ENCODE data around the gene KRTAP6-2.

KRTAP6-2 gene, protein sequence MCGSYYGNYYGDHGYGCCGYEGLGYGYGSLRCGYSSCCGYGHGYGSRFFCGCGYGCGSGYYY

DNA sequence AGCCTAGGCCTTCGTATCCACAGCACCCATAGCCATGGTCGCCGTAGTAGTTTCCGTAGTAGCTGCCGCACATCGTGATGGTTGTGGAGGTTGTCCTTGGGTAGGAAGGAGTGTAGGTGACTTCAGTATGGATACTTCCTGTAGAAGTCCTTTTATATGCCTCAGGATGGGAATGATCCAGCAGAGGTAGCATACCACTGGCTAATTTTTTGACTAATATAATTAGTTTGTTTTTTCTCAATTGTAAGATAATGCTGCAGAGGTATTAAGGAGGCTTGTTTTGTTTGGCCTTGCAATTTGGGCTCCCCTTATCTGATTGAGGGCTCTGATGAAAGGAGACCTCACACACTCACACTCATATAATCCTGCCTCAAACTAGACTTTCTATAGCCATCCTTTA lies at the start of gene KRTAP6-2:
Gene KRTAP6-2 (minus strand): TSS at position 101 of the 400 bp plus-strand sequence. CDS start 28 bp downstream, at position 73.
- DNase-seq: no peak

DNA sequence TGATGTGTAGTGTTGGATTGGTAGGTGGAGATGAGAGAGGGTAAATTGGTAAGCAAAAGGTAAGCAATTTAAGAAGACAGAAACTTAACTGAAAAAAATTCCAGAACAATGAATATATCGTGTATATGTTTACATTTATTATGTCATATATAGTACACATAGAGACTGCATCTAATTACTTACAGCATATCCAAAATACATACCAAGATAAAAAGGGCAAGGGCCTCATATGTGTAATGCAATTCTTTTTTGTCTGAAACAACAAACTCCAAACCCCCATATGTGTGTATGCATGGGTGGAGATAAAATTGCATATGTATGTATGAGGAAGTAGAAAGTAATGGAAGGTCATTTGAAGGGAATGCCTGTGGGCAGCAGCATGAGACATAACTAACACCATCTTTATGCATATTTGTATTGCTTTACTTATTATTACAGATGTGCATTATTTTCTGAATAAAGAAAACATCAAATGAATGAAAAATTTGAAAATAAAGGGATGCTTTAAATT lies 48.3 kb upstream of the KRTAP6-2 start:
- no peak for DNase-seq

DNA sequence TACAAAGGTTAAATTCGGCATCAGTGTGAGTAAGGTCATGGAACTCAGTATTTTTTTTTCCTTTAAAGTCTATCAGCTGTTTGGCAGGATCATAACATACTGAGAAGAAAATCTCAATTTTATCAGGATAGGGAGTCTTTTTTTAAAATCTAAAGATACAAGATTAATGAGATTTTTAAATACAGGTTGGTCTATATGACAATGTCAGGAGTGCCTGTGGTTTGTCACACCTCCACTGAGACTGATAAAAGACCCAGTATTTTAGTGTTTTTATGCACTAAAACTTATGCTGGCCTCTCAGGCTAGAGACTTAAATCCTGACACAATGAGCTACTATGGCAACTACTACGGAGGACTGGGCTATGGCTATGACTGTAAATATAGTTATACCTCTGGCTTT lies 43.9 kb upstream of the KRTAP6-2 start, which contains the start of gene KRTAP20-3:
Gene KRTAP20-3 (plus strand): TSS at position 301 of the 400 bp plus-strand sequence.
- DNase-seq: no peak

DNA sequence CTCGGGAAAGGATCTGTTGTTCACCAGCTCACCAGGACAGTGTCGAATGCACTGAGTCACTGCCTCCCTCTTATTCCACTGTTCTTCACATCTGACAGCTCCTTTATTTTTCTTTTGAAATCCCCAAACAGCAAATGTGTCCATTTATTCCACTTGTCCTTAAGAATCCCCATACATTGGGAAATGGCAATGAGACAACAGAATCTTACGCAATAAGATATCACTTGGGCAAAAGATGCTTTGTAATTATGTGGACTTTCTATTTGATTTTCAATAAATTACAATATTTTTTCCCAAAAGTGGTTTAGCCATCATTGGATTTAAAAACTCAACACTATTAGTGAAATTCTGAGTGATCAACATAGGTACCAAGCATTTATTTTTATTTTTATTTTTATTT lies 40.0 kb upstream of the KRTAP6-2 start:
- no peak for DNase-seq

DNA sequence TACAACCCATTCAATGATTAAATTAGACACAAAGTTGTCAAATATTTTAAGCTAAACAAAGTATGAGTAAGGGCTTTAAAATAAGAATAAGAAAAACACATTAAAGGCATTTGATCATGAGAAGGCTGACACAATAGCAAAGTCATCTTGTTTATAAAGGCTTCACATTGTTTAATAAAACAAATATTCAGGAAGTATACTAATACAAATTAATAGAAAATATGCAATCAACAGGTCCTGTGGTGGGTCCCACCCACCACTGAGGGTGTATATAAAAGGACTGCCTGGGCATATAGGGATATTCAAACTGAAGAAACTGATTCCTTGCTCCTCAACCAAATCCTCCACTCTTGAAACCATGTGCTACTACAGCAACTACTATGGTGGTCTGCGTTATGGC lies 36.2 kb upstream of the KRTAP6-2 start, which contains the start of gene KRTAP20-2:
Gene KRTAP20-2 (plus strand): TSS at position 301 of the 400 bp plus-strand sequence. CDS start 58 bp downstream, at position 359.
- no peak for DNase-seq

DNA sequence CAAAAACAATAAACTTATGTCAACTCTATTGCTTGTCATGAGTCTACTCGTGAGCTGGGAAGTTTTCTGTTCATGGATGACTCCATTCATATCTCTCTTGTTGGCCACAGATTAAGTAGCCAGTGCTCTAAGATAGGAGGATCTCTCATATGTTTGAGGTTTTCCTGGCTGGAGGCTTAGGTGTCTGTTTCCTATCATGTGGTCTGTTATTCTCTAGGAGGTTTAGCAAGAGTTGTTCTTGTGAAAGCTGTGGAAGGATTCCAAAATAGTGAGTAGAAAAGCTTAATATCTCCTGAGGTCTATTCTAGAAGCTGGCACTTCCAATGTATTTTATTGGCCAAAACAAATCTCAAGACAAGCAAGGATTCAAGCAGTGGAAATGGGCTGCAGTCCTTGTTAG lies 30.5 kb upstream of the KRTAP6-2 start:
- DNase-seq: no peak

DNA sequence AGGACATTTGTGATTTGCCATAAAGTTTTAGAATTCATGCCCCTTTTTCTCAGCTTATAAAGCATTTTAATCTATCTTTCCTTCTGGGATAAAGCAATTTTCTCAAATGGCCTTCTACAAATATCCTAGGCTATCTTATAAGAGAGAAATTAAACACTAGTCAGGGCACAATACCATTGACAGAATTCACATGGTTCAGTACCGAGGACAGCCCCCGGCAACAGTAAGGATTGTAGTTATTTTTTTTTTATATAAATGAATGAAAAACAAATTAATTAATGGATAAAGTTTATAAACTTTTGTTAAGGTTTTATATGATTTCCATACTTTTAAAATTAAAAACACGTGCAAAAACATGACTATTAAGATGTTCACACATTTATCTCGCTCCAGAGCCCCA lies 29.4 kb upstream of the KRTAP6-2 start:
- no peak for DNase-seq

DNA sequence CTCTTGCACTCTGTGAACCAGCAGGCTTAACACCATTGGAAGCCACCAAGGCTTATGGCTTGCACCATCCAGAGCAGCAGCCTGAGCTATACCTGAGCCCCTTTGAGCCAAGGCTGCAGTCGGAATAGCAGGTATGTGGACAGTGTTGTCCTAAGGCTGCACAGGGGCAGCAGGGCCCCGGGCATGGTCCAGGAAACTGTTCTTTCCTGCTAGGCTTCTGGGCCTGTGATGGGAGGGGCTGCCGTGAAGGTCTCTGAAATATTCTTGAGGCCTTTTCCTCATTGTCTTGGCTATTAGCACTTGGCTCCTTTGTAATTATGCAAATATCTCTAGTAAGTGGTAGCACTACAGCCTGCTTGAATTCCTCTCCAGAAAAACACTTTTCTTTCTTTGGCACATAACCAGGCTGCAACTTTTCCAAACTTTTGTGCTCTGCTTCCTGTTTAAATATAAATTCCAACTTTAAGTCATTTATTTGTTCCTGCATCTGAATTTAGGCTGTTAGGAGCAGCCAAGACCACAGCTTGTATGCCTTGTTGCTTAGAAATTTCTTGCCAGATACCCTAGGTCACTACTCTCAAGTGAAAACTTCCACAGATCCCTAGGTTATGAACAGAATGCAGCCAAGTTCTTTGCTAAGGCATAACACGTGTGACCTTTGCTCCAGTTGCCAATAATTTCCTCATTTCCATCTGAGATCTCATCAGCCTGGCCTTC lies 26.9 kb upstream of the KRTAP6-2 start:
- DNase-seq: no peak

DNA sequence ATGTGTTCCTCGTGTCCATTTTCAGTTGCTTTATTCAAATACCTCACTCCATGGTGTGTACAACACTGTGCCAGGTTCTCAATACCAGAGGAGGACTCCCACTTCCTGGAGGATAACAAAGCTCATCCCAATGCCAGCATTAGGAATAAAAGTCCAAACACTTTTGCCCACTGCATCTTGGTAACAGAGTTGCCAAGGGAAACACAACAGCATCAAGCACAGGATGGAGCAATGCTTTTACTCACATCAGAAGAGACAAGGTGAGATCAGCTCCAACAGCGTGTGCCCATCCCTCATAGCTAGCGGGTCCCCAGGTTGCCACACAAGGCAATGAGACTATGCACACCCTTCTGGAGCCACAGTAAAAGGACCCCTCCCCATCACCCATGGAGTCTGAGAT lies 24.7 kb upstream of the KRTAP6-2 start:
- DNase-seq: no peak

DNA sequence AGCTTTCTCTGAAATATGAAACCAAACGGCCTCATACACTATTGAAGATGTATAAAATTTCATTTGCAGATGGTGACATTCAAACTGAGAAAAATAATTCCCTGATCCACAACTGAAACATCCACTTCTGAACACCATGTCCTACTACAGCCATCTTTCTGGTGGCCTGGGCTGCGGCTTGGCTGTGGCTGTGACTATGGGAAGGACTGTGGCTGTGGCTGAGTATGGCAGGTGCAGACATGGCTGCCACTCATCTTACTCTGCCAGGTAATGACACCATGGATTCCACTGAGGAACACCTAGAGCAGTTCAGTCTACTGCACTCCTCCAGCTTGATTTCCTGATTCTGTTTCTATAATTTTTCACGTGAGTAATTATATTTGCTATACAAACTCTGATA lies 21.8 kb upstream of the KRTAP6-2 start, which contains the start of gene KRTAP20-4:
Gene KRTAP20-4 (plus strand): TSS at position 106 of the 400 bp plus-strand sequence.
- no peak for DNase-seq

DNA sequence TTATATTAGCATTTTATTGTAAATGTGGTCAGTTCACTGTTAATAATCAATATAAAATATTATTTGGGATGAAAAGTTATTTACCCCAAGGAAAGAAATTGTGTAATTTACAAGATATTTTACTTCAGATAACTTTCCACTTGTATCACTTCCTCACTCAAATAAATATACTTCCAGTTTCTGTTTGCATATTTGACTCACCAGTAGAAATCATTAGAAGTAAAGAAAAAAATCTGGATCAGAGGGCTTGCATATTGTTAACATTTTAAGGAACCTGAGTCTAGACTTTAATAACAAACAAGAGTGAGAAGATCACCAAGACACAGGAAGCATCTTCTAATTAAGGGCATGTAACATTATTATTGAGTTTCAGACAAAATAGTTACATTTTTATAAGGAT lies 21.4 kb upstream of the KRTAP6-2 start:
- no peak for DNase-seq

DNA sequence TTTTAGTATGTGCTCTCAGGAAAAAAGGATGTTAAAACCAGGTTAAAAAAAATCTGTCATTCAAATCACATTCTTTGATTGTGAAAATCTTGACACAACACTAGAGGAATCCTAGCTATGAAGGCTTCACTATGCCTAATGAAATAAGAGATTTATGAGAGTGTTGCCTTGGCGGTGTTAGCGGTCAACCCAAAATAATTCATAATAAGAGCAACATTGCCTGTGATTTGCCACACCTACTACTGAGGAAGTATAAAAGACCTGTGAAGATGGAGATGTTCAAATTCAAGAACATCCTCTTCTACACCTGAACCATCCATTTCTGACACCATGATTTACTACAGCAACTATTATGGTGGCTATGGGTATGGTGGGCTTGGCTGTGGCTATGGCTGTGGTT lies 17.4 kb upstream of the KRTAP6-2 start, which contains the start of gene KRTAP20-1:
Gene KRTAP20-1 (plus strand): TSS at position 301 of the 400 bp plus-strand sequence. CDS start 30 bp downstream, at position 331.
- no peak for DNase-seq

DNA sequence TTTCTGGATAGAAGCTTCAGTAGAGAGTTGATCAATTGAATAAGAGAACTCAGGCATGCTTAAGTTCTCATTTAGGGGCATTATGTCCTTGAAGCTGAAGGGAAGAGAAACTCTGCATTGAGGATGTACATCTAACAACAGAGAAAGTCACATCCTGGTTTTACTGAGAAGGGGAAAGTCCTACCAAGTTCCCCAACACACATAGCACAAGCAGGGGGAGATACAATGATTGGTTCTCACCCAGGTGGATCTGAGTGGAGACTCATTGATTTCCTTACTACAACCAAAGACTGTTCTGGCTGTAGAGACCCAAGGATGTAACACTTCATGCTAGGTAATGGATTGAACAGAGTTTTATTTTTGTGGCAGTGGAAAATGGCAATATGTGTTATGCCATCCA lies 16.5 kb upstream of the KRTAP6-2 start:
- no peak for DNase-seq

DNA sequence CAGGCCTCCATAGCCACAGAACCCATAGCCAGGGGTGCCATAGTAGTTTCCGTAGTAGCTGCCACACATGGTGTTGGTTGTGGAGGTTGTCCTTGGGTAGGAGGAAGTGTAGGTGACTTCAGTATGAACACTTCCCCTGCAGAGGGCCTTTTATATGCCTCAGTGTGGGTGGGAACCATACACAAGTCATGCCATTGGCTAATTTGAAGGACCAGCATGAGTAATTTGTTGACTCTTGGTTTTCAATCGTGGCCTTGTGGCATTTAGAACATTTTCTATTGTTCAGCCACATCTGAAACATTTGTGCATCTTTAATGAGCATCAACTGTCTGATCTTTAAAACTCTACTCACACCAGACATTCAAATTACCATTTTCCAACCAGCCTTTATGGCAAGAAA lies 15.1 kb upstream of the KRTAP6-2 start, which contains the start of gene KRTAP6-1:
Gene KRTAP6-1 (minus strand): TSS at position 95 of the 400 bp plus-strand sequence. CDS start 26 bp downstream, at position 69.
- DNase-seq: no peak

DNA sequence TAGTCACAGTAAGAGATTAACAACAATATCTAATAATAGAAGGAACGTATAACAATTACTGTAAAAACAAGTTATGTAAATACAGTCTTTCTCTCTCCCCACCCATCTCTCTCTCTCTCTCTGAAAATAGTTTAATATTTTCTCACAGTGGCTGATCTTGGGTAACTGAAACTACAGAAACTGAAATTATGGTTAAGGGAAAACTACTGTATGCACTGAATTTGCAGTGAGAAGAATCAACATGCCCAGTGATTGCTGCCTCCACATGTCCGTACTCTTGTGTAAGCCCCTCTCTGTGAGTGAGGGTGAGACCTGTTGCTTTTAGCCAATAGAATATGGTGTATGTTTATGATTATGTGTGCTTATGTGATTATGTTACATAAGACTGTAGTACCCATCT lies 13.4 kb upstream of the KRTAP6-2 start:
- DNase-seq: no peak

DNA sequence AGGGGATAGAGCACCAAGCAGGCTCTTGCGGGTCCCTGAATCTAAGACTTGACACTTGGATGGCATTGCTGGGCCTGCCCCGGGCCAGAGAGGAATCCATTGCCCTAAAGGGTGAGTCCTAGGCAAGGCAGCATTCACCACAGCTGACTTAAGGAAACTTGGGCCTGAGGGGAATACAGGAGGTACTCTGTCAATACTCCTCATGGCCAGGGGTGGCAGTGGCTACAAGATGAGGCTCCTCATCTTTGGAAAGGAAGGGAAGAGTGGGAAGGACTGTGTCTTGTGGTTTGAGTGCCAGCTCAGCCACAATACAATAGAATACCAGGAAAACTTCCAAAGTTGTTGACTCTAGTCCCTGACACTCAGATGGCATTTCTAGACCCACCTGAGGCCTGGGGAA lies 7.3 kb upstream of the KRTAP6-2 start:
- no peak for DNase-seq

DNA sequence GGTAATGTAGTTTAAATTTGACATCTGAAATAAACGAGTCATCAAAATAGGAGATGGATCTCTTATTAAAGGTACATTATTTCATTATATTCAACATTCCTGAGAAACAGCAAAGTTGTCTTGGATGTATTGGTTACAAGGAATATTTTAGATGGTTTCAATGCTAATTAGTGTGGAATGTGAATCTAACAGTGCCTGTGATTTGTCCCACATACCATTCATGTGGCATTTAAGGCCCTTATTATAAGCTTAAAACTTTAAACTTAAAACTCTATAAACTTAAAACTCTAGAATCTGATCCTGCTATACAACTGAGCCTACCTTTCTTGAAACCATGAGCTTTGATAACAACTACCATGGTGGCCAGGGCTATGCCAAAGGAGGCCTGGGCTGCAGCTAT lies 2.1 kb upstream of the KRTAP6-2 start, which contains the start of gene KRTAP22-1:
Gene KRTAP22-1 (plus strand): TSS at position 301 of the 400 bp plus-strand sequence.
- no peak for DNase-seq

DNA sequence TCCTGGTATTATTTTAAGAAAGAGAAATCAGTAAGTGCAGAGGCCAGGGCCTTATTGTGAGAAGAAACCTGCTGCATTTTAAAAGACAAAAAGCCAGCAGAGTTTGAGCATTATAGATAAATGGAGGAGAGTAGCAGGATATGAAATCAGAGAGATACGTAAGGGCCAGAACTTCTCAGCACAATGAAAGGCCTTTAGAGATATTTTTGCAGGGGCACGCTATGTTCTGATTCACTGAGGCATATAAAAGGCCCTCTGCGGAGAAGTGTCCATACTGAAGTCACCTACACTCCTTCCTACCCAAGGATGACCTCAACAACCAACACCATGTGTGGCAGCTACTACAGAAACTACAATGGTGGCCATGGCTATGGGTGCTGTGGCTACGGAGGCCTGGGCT lies 6.6 kb downstream of the KRTAP6-2 start, which contains the start of gene KRTAP6-3:
Gene KRTAP6-3 (plus strand): TSS at position 301 of the 400 bp plus-strand sequence. CDS start 6 bp downstream, at position 307.
- DNase-seq: no peak

DNA sequence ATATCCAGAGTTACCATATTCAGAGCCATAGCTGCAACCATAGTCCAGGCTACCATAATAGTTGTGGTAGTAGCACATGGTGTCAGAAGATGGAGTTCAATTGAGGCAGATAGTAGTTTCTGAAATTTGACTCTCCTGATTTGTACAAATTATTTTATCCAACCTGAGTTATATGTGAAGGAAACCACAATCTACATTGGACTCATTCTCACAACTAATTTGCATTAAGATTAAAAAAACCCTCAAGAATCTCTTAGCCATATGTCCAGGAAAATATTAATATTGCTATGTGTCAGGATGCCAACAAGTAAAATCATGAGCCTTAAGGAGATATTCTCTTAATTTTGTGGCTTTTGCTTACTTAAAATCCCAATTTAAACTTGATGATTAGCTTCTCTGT lies 8.4 kb downstream of the KRTAP6-2 start, which contains the start of gene KRTAP22-2:
Gene KRTAP22-2 (minus strand): TSS at position 101 of the 400 bp plus-strand sequence.
- no peak for DNase-seq

DNA sequence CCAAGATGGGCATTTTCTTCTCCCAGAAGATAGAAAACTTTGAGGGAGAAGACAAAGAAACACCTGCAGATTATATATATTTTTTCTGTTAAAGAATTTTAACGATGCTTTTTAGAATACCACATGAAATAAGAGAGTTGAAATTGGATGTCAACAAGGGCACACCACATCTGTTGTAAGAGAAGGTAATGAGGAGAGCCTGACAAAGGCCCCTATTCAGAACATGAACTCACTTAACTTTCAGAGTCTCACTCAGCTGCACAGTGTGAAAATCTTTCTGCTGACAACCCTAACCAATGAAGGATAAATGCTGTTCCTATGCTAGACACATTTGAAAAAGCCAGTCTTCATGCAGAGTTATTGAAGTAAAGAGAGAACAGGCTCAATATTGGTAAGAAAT lies 15.8 kb downstream of the KRTAP6-2 start:
- no peak for DNase-seq

DNA sequence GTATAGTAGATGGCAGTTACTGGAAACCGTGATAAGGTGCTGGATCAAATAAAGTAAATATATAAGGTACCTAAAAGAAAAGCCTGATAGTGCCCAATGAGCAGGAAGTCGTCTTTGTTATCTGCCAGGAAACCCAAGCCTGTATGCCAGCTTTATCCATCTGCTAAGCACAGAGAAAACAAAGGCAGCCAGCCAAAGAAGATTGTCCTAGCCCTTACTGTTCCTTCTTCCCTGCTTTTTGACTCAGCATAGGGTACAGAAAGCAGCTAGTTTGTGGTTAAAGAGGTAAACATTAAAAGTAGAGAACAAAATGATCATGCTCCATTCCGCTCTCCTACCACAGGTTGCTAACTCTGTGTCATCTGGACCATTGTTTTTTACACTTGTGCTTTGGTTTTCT lies 18.6 kb downstream of the KRTAP6-2 start:
- DNase-seq: peak in 1 of 2 experiments; percentile 18

DNA sequence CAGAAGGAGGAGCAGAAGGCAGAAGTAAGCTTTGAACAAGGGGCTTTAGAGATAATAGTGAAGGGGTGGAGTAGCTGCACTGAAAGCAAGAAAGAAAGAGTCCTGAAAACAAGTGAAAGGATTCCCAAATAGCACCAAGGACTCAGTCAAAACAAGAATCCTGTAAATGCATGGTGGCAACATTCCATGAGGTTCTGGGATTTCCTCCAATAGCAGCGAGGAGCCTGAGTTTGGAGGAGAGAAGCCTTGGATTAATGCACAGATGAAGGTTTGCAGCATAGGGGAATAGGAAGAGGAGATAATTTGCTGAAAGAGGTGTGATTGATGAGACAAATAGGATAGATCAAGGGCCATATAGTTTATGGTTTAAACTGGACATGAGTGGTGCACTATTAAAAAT lies 19.4 kb downstream of the KRTAP6-2 start:
- peak in 1 of 2 experiments; percentile 67 for DNase-seq

DNA sequence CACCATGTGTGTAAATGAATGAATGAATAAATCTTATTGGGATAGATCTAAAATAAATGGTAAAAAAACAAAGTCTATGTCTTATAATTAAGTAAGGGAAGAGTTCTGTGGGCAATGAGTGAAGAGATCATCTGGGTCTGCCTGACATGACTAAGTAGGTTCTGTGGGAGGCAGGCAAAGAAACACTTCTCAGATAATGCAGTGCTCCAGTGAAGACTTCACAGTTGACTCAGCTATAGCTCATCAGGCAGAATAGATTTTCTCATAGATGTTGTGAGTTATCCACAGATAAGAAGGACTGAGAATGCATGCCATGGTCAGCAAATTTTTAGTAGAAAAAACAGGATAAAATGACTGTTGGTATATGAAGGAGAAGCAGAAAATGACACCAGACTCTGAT lies 20.9 kb downstream of the KRTAP6-2 start:
- DNase-seq: no peak

DNA sequence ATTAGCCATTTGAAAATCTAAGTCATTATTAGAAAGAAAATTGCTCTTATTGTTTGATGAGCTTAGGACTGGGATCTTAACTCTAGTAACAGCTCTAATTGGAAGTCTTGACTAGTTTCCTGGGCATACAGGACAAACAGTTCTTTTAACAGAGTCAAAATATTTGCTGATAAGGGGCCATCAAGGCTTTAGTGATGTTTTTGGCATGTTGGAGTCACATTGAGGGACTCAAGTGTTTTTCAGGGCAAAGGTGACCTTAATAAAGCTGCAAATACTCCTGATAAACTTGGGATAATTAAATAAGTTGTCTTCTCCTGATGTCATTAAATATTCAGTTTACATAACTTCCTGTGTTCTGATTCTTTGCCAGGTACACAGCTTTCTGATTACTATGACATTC lies 31.1 kb downstream of the KRTAP6-2 start:
- no peak for DNase-seq
